HG02870 (cell line): ENCODE results near the gene RBM42.
"Not testable (repeated sequence)": the region's sequence is repeated elsewhere in the genome, so short reads cannot be mapped to it uniquely, and the experiment has no call there.

ENCODE experiments used
- ATAC-seq: cut with Tn5 transposase; IDR thresholded peaks from one replicate; pipeline ENCODE4 v1.9.1; 2021; ENCODE audit warnings: mild to moderate bottlenecking, moderate library complexity; ENCODE audit not compliant: unreplicated experiment

The RBM42 gene, protein sequence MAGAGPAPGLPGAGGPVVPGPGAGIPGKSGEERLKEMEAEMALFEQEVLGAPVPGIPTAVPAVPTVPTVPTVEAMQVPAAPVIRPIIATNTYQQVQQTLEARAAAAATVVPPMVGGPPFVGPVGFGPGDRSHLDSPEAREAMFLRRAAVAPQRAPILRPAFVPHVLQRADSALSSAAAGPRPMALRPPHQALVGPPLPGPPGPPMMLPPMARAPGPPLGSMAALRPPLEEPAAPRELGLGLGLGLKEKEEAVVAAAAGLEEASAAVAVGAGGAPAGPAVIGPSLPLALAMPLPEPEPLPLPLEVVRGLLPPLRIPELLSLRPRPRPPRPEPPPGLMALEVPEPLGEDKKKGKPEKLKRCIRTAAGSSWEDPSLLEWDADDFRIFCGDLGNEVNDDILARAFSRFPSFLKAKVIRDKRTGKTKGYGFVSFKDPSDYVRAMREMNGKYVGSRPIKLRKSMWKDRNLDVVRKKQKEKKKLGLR

DNA sequence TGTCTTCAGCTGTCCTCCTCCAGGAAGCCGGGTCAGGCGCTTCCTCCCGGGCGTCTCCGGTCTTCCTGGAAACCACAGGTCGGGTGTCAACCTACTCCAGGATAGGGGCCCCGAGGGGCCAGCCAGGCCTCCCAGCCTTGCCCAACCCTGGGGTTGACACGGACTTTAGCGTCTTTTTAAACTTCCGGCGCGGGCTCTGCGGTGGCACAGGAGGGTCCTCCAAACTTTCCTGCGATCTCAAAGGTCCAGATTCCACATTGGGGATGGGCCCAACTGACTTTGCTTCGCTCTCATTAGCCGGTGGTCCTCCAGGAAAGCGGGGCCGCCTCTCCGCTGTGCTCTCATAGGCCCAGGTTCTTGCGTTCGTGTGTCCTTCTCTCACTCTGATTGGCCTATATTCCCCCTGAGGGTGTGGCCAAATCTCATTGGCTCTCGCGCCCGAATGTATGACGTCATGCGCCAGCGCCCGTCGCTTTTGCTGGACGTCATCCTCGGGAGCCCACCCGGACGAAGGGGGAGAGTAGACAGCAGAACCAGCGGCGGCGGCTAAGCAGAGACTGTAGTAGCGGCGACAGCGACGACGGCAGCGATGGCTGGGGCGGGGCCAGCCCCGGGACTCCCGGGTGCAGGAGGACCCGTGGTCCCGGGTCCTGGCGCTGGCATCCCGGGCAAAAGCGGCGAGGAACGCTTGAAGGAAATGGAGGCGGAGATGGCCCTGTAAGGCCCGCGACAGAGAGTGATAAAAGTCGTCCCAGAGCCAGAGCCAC, at the start of gene RBM42:
TSS of gene RBM42 (plus strand) at position 472 of the 767 bp plus-strand sequence. CDS start at position 590, 118 bp downstream.
- ATAC-seq = peak; percentile 95

DNA sequence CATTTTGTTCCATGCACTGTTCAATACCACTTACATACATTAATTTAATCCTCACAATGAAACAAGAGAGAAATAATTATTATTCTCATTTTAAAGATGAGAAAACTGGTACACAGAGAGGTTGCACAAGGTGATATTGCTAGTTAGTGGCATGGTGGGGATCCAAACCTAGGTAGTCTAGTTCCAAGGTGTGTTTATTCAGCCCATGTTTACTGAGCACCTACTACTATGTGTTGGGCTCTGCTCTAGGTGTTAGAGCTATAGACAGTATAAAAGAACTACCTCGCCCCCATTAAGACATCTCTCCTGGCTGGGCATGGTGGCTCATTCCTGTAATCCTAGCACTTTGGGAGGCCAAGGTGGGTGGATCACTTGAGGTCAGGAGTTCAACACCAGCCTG, 46.1 kb upstream of the RBM42 start:
- no peak for ATAC-seq

DNA sequence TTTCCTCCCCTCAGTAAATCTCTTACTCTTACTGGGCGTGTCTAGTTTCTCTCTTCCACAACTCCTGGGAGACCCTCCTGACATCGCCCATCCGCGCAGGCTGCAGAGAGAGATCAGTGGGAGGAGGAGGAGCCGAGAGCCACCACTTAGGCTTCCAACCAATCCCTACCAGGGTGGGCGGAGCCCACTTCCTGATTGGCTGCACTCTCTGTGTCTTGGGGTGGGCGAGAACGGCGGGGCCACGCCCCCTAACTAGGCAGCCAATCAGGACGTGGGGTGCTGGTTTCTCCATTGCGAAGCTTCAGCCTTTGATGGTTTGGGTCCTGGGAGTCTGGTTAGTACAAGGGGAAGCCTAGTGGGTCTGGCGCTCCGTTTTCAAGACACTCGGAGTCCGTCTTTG, 43.0 kb upstream of the RBM42 start, which contains the start of gene PMIS2:
TSS of gene PMIS2 (plus strand) at position 326 of the 400 bp plus-strand sequence. CDS start 87 bp downstream, outside the sequence.
- ATAC-seq = no peak

DNA sequence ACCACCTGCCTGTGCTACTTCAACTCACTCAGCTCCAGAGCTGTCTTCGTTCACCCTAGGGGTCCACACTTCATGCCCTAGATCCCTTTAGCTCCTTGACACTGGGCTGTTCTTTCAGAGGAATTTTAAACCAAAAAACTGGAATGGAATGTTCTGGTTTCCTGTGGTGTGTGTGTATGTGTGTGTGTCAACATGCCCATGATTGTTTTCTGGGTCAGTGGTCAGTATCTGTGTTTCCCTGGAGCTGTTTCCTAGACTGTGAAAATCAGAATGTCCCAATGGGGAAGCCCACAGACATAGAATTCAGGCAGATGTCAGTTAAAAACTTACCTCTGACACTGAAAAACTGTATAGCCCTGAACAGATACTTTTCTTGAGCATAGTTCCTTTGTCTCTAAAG, 41.5 kb upstream of the RBM42 start:
- ATAC-seq = no peak

DNA sequence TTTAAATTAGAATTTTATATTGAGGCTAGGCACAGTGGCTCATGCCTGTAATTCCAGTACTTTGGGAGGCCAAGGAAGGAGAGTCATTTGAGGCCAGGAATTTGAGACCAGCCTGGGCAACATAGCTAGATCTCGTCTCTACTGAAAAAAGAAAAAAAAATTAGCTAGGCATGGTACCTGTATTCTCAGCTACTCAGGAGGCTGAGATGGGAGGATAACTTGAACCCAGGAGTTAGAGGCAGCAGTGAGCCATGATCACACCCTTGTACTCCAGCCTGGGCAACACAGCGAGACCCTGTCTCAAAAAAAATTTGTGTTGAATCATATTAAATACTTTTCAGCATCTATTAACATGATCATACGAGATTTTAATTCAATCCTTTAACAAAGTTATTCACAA, 38.0 kb upstream of the RBM42 start:
- ATAC-seq = no peak

DNA sequence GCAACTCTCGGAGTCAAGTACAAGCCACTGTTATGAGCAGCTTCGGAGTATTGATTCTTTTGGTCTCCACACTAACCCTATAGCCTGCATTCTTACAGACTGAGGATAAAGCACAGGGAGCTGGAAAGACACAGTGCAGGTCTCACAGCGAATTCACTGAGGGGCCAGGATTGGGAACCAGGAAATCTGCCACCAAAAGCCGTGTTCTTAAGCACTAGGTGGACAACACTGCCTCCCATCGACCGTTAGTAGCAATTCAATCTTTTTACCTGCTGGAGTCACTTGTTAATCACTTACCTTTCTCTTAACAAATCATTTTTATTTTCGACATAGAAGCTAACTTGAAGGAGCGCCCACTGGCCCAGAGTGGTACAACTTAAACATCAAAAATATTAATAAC, 36.6 kb upstream of the RBM42 start:
- no peak for ATAC-seq

DNA sequence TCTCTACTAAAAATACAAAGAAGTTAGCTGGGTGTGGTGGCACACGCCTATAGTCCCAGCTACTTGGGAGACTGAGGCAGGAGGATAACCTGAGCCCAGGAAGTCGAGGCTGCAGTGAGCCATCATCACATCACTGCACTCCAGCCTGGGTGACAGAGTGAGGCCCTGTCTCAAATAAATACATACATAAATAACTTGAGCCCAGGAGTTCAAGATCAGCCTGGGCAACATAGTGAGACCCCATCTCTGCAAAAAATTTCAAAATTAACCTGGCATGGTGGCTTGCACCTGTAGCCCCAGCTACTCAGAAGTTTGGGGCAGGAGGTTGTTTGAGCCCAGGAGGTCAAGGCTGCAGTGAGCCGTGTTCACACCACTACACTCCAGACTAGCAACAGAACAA, 33.8 kb upstream of the RBM42 start:
- not testable (repeated sequence) for ATAC-seq

DNA sequence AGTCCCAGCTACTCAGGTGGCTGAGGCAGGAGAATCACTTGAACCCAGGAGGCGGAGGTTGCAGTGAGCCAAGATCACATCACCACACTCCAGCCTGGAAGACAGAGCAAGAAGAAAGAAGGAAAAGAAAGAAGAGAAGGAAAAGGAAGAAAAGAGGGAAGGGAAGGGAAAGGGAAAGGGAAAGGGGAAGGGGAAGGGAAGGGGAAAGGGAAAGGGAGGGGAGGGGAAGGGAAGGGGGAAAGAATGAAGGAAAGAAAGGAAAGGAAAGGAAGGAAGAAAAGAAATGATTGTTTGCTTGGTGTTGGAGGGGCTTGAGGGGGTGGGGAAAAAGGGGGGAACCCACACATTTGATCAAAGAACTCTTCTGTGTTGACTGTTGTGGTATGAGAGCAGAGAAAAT, 32.9 kb upstream of the RBM42 start:
- ATAC-seq = no peak

DNA sequence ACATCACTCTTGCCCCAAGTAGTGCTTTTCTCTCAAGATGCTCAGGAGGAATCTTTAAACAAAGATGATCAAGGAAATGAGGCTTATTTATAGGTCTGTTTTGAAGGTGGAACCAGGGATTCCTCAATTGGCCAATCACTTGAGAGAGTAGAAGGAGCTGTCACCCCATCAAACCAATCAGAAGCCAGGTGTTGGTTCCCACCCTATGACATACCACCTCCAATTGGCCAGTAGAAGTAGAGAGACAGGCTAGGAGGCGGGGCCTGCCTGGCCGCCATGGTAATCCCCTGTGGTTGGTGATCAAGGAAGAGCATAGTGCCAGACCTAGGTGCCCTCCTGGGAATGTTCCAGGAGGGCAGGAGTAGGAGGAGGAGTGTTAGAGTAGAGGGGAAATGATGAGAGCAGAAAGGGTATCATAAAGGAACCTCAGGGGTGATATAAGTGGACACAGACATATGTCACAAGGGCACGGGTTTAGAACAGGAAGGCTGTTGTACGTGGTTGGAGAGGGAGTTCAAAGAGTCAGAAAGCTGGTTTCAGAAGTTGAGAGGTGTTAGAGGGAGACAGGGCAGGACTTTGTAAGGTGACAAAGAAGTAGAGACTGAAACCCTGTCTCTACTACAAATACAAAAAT, 32.4 kb upstream of the RBM42 start:
- ATAC-seq = no peak

DNA sequence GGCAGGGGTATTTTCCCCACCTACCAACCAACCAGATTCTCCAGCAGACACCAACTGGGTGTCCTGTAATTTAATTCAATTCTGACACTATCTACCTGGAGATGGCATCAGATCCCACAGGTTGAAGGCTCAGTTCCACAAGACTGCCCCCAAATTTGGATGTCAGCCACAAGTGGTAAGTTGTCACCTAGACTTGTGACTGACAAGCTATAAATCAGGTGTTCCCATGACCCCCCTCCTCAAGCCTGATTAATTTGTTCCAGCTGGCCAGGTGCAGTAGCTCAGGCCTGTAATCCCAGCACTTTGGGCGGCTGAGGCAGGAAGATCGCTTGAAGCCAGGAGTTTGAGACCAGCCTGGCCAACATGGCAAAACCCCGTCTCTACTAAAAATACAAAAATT, 26.9 kb upstream of the RBM42 start:
- ATAC-seq = no peak

DNA sequence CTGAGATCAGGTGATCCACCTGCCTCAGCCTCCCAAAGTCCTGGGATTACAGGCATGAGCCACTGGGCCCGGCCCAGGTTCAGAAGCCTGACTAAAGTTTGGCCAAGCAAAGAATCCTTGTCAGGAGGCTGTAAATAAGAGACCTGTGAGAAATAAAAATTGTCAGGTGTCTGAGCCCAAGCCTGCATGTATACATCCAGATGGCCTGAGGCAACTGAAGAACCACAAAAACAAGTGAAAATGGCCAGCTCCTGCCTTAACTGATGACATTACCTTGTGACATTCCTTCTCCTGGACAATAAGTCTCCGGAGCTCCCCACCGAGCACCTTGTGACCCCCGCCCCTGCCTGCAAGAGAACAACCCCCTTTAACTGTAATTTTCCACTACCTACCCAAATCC, 24.4 kb upstream of the RBM42 start:
- not testable (repeated sequence) for ATAC-seq

DNA sequence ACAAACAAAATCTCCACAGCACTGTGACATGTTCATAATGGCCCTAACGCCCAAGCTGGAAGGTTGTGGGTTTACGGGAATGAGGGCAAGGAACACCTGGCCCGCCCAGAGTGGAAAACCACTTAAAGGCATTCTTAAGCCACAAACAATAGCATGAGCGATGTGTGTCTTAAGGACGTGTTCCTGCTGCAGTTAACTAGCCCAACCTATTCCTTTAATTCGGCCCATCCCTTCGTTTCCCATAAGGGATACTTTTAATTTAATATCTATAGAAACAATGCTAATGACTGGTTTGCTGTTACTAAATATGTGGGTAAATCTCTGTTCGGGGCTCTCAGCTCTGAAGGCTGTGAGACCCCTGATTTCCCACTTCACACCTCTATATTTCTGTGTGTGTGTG, 21.7 kb upstream of the RBM42 start:
- ATAC-seq = not testable (repeated sequence)

DNA sequence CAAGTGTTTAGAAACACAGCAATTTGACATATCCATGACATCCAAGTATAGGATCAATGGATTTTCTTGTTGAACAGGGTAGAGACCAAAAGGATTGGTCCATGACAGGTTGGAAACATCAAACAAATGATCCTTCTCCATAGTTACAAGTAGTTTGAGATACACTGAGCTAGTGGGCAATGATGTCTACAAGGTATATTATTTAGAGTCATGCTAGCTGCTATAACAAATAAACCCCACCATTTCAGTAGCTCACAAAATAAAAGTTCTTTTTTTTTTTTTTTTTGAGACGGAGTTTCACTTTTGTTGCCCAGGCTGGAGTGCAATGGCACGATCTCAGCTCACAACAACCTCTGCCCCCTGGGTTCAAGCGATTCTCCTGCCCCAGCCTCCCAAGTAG, 21.2 kb upstream of the RBM42 start:
- no peak for ATAC-seq

DNA sequence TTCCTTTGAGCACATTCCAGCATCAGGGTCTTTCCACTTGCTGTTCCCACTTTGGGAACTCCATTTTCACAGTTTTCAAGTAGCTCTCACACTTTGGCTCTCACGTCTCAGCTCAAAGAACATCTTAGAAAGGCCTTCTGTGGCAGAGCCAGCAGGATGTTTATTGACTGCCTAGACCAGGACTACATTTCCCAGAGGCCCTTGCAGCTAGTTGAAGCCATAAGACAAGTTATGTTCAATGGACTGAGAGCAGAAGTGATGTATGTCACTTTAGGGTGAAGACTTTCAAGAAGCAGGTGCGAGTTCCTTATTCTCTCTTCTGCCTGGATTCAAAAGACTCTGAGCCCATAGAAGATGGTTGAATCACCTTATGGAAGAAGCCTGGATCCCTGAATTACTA, 20.6 kb upstream of the RBM42 start:
- ATAC-seq = no peak

DNA sequence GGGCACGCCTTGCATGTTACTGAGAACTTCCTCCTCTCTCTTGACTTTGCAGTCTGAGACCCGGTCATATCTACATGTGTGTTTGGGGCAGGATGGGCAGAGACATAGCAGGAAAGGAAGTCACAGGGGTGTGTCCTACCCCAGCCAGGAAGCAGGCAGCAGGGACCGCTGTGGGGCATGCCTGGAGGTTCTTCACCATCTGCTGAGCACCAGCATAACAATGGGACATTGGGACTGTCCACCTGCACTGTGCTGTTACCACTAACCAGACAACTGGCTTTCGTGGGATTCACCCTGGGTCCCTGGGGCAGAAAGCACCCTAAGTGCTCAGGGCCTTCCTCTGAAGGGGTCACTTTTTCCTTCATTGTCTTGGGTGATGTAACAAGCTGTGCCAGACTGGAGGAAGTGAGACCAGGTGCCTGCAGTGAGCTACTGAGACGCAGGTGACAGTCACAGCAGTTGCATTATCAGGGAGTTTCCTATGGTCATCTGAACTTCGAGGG, 18.9 kb upstream of the RBM42 start:
- no peak for ATAC-seq

DNA sequence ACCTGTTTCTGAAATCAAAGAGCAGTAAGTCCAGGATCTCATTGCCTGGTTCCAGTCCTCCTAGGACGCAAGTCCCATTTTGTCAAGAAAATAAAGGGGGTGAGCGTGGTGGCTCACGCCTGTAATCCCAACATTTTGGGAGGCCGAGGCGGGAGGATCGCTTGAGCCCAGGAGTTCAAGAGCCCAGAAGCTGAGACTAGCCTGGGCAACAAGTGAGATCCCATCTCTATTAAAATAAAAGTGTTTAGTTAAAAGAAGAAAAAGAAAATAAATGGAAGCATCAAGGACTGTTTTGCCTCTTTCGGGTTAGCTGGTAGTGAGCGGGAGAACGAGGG, 16.6 kb upstream of the RBM42 start:
- no peak for ATAC-seq

DNA sequence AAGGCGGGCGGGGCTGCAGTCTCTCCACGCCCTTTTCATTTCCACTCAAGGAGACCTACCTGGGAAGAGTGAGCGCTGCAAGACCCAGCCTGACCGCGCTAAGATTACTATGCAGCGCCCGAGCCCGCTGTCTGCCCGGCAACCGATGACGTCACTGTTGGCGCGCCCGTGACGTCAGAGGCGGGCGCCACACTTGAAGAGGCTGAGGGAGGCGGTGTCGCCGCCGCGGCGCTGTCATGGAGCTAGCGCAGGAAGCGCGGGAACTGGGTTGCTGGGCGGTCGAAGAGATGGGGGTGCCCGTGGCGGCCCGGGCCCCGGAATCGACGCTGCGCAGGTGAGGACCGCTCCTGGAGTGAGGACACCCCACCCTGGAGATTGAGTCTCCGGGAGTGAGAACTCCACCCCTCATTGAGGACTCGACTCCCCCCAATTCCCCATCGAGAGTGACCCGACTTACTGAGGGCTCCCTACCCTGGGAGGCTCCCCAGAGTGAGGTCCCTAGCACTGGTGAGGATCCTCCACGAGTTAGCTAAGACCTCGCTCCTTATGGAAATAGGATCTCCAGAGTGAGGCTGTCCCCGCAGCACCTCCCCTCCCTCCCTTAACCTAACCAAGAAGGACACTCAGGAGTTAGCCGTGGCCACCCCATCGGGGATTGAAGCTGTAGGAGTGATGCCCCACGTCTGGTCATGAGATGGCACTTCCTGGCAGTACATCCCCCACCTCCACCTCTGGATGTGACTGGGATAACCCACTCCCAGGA, 16.1 kb upstream of the RBM42 start, which contains the start of gene HAUS5:
TSS of gene HAUS5 (plus strand) at position 177 of the 763 bp plus-strand sequence. CDS start at position 237, 60 bp downstream.
- ATAC-seq = no peak

DNA sequence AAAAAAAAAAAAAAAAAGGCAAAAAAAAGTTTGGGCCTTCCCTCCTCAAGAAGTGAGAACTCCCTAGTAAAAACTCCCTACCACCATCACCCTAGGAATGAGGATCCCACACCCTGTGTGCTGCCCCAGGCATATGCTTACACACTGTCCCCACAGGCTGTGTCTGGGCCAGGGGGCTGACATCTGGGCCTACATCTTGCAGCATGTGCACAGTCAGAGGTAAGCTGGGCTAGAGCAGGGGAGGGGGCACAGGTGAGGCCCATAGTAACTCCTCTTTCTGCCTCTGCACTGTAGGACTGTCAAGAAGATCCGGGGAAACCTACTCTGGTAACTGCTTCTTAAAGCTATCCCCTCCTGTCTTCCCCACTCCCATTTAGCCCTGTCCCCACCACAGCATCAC, 15.3 kb upstream of the RBM42 start:
- no peak for ATAC-seq

DNA sequence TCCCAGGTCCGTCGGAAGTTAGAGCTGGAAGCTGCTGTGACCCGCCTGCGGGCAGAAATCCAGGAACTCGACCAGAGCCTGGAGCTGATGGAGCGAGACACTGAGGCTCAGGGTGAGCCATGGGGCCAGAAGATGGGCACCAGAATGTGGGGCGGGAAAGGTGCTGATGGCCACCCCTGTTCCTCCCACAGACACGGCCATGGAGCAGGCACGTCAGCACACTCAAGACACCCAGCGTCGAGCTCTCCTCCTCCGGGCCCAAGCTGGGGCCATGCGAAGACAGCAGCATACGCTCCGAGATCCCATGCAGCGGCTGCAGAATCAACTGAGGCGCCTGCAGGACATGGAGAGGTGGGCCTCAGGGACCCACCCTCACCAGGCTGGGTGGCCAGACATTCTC, 13.8 kb upstream of the RBM42 start:
- no peak for ATAC-seq

DNA sequence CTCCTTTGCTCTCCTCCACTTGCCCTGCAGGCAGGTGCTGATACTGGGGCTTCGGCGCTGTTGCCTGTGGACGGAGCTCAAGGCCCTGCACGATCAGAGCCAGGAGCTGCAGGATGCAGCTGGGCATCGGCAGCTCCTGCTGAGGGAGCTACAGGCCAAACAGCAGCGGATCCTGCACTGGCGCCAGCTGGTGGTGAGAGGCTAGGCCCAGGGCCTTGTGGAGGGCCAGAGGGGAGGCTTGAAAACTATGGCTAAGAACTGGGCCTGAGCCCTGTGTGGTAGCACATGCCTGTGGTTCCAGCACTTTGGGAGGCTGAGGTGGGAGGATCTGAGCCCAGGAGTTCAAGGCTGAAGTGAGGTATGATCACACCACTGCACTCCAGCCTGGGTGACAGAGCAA, 10.0 kb upstream of the RBM42 start:
- ATAC-seq = no peak
